BE2C (cell line): ENCODE results near the gene HSF2.

Experiments
- DNase-seq: peaks from one replicate; pipeline ENCODE4 v3.0.0-alpha.2; 2020
- H3K27me3 ChIP-seq: fragments of 250-450 bp; sonication (Bioruptor Pico); 2 replicates; pipeline ENCODE4 v1.5.1; 2020; ENCODE audit warnings: mild to moderate bottlenecking
- H3K36me3 ChIP-seq: fragments of 250-450 bp; sonication (Bioruptor Pico); 2 replicates; pipeline ENCODE4 v1.5.1; 2020; ENCODE audit warnings: mild to moderate bottlenecking
- H3K4me1 ChIP-seq: fragments of 250-450 bp; sonication (Bioruptor Pico); 2 replicates; pipeline ENCODE4 v1.5.1; 2020
- H3K4me3 ChIP-seq: 2 replicates; pipeline ENCODE4 v1.5.1; 2011; ENCODE audit warnings: low read depth, low read length
- H3K9me3 ChIP-seq: fragments of 250-450 bp; sonication (Bioruptor Pico); 2 replicates; pipeline ENCODE4 v1.5.1; 2020
- TF ChIP-seq, protein P1 (sequence below): IDR thresholded peaks from 2 replicates; pipeline ENCODE4 v1.5.1; 2012; ENCODE audit warnings: mild to moderate bottlenecking, low read depth, low read length

The HSF2 gene

GRCh38 chr6:122381494-122382265 is 17.8 kb upstream of the HSF2 start:
- TF ChIP-seq, protein P1, sequence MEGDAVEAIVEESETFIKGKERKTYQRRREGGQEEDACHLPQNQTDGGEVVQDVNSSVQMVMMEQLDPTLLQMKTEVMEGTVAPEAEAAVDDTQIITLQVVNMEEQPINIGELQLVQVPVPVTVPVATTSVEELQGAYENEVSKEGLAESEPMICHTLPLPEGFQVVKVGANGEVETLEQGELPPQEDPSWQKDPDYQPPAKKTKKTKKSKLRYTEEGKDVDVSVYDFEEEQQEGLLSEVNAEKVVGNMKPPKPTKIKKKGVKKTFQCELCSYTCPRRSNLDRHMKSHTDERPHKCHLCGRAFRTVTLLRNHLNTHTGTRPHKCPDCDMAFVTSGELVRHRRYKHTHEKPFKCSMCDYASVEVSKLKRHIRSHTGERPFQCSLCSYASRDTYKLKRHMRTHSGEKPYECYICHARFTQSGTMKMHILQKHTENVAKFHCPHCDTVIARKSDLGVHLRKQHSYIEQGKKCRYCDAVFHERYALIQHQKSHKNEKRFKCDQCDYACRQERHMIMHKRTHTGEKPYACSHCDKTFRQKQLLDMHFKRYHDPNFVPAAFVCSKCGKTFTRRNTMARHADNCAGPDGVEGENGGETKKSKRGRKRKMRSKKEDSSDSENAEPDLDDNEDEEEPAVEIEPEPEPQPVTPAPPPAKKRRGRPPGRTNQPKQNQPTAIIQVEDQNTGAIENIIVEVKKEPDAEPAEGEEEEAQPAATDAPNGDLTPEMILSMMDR, result peak; percentile 86
- H3K4me3 ChIP-seq, result no peak overlapping the region
- H3K9me3 ChIP-seq, result no peaks in the 10 kb centered on the region
- no peaks in the 10 kb centered on the region for H3K36me3 ChIP-seq
- no peaks in the 10 kb centered on the region for H3K4me1 ChIP-seq
- H3K27me3 ChIP-seq, result peaks cover 5% of the 10 kb centered on the region
- DNase-seq, result peak; percentile 53

- Histone ChIP-seq H3K9me3 (no peaks in the 10 kb centered on the region), H3K4me1 (no peaks in the 10 kb centered on the region), H3K27me3 (peaks cover 5% of the 10 kb centered on the region), H3K36me3 (no peaks in the 10 kb centered on the region), H3K4me3 (no peak overlapping the region)
- TF ChIP-seq, protein P1, result no peak
- no peak for DNase-seq
These were observed 13.4 kb upstream of the HSF2 start for GRCh38 chr6:122385857-122386612.

DNA sequence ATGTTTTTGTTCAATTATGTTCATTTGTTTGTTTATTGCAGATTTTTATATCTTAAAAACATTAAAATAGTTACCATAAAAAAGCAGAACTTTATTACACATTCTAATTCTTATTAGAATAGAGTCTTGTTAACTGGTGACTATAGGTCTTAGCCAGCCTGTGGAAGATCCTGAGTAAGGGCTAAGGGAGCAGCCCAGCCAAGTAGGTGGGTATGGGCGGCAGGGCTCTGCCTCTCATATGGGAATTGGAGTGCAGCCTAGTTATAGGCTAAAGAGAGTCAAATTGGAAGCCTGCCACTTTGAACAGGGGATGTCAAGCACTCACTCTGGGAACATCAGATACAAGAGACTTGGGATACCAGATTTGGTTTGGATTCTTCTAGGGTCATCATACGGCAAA is 10.5 kb upstream of the HSF2 start:
- no peak for DNase-seq

DNA sequence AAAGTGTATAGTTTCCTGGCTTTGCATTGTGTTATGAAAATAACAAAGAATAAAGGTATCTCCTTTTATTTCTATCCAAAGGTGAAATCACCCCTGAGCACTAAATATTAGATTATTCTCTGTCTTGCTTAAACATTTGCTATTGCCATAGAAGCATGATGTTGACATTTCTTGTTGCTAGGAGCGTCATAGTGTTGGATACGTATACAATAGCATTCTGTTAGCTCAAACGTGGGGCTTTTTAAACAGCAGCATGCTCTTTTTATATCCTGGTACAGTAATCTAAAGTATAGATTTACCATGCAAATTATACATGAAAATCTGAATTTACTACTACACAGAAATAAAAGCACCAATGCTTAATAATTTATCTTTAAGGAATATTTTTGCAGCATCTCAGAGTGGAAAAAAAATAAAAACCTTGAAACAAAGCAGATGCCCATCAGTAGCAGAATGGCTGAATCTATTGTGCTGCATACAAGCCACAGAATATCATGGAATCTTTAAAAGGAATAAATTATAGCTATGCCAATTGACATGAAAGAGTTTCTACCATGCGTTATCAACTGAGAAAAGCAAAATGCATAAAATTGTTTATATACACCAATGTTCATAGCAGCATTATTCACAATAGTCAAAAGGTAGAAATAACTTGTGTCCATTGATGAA is 9.6 kb upstream of the HSF2 start:
- no peaks in the 10 kb centered on the region for H3K9me3 ChIP-seq
- no peaks in the 10 kb centered on the region for H3K4me1 ChIP-seq
- TF ChIP-seq, protein P1, result no peak
- H3K27me3 ChIP-seq, result no peaks in the 10 kb centered on the region; the same call in 1 of the 2 replicates
- no peak for DNase-seq
- no peak overlapping the region for H3K4me3 ChIP-seq
- H3K36me3 ChIP-seq, result no peaks in the 10 kb centered on the region

More for the DNA sequence above, 10.5 kb upstream of the HSF2 start:
- Histone ChIP-seq H3K4me3 (no peak overlapping the region), H3K27me3 (no peaks in the 10 kb centered on the region; the same call in 1 of the 2 replicates), H3K36me3 (no peaks in the 10 kb centered on the region), H3K4me1 (no peaks in the 10 kb centered on the region), H3K9me3 (no peaks in the 10 kb centered on the region)
- TF ChIP-seq, protein P1, result no peak

GRCh38 chr6:122392564-122393350 is 6.7 kb upstream of the HSF2 start:
- no peaks in the 10 kb centered on the region for H3K4me1 ChIP-seq
- H3K9me3 ChIP-seq, result no peaks in the 10 kb centered on the region
- TF ChIP-seq, protein P1, result no peak
- no peaks in the 10 kb centered on the region for H3K36me3 ChIP-seq
- H3K27me3 ChIP-seq, result no peaks in the 10 kb centered on the region; the same call in 1 of the 2 replicates
- H3K4me3 ChIP-seq, result no peak overlapping the region
- no peak for DNase-seq
